Islet of Langerhans (tissue), 1 donor: ENCODE data around the gene SLC6A3.
"Not testable (repeated sequence)": the region's sequence is repeated elsewhere in the genome, so short reads cannot be mapped to it uniquely, and the experiment has no call there.

Experiments
- FAIRE-seq: peaks from one replicate; lab custom pipeline; 2011; peaks lifted over from hg19 to GRCh38; lab: Jason Lieb, UNC

SLC6A3 gene

GRCh38 chr5:1439388-1440097, 5.7 kb downstream of the SLC6A3 start:
- no peak for FAIRE-seq

- no peak for FAIRE-seq
Observed at GRCh38 chr5:1438871-1439270, 6.4 kb downstream of the SLC6A3 start.

DNA sequence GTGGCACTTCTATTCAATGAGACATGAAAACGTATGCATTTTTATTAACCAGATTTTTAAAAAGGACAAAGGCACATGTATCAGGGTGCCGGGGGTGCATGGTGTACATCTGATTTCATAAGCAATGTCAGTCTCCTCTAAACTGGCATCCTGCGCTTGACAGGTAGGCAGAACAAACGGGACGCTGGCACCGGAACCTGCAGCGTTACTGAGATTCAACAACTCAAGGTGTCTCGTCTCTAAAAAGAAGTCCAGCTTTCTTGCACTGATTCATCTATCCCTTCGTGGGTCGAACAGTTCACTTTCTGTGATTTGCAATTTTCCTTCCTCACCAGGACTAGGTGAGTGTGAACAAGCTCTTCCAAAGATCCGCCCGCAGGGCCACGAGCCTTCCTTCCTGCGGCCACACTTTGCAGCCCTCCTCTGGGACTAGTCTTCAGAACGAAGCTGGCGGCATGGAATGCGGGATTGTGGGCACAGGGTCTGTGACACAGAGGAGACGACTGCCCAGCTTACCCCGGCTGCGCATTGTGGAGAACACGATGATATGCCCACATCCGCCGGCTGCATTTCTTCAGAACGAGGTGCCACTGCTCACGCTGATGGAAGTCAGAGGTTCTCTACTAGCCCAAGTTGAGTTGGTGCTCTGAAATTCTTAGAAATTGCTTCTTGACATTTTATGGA, 7.2 kb downstream of the SLC6A3 start:
- no peak for FAIRE-seq

- no peak for FAIRE-seq
Observed at GRCh38 chr5:1437226-1437829, 7.9 kb downstream of the SLC6A3 start.

DNA sequence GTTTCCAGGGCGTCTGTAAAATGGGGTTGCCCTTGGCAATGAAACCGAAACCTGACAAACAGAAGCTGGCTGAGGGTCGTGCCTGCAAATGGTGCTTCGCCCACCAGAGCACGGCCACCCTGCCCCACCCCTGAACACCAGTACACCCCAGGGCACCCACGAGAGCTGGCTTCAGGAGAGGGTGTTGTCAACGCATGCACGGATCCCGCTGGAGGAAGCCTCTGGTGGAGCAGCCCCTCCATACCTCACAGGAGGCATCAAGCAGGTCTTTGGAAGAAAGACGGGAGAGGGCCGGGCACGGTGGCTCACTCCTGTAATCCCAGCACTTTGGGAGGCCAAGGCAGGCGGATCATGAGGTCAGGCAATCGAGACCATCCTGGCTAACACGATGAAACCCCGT, 8.6 kb downstream of the SLC6A3 start:
- FAIRE-seq: no peak

GRCh38 chr5:1436036-1436435, 9.2 kb downstream of the SLC6A3 start:
- FAIRE-seq: no peak

DNA sequence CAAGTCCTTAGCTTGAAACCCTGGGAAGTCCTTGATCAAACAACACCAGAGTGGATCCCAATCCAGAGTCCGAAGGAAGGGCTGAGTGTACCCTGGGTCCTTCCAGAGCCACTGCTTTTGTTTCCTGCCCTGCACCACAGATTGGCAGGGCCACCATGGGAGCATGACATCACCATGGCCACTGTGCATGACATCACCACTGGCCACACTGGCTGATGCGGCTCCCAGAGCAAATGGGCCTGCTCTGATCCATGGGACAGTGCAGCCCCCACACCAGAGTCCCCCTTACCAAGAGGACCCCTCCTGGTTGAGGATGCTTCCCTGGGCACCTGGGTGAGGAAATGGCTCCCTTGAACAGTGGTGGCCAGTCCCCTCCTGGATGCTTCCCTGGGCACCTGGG, 9.9 kb downstream of the SLC6A3 start:
- no peak for FAIRE-seq

DNA sequence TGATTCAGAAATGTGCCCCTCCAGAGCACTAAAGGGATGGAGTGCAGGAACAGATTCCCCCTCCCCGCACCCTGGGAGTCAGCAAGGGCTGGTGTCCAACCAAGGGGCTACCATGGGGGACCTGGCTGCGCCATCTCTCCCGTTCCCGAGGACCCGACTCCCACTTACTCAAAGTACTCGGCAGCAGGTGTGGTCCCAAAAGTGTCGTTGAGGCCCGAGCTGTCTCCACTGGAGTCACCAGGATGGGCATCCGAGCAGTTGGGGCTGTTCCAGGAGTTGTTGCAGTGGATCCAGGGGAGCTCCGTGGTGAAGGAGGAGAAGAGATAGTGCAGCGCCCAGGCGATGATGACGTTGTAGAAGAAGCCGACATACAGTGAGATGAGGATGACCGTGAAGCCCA, 12.9 kb downstream of the SLC6A3 start:
- FAIRE-seq: no peak

GRCh38 chr5:1431896-1432295, 13.3 kb downstream of the SLC6A3 start:
- FAIRE-seq: no peak

DNA sequence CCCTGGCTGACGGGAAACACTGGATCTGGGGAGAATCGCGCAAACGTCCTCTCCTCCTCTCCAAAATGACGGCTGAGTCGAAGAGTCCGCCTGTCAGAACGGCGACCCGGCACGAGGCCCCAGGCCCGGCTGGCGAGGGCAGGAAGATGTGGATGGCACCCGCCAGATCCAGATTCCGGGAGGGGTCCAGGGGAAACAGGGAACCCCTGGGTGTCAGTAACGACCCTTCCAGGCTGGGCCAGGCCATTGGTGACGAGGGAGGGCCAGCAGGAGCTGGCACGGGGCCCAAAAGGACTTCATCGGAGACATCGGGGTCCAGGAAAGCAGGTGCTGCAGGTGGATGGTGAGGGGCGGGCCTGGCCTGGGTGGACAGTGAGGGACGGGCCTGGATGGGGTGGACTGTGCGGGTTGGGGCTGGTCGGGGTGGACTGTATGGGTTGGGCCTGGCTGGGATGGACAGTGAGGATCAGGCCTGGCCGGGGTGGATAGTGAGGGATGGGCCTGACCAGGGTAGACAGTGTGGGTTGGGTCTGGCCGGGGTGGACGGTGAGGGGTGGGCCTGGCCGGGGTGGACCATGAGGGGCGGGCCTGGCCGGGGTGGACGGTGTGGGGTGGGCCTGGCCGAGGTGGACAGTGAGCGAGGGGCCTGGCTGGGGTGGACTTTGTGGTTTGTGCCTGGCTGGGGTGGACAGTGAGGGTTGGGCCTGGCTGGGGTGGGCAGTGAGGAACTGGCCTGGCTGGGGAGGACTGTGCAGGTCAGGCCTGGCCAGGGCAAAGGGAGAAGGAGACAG, 14.0 kb downstream of the SLC6A3 start:
- FAIRE-seq: no peak

DNA sequence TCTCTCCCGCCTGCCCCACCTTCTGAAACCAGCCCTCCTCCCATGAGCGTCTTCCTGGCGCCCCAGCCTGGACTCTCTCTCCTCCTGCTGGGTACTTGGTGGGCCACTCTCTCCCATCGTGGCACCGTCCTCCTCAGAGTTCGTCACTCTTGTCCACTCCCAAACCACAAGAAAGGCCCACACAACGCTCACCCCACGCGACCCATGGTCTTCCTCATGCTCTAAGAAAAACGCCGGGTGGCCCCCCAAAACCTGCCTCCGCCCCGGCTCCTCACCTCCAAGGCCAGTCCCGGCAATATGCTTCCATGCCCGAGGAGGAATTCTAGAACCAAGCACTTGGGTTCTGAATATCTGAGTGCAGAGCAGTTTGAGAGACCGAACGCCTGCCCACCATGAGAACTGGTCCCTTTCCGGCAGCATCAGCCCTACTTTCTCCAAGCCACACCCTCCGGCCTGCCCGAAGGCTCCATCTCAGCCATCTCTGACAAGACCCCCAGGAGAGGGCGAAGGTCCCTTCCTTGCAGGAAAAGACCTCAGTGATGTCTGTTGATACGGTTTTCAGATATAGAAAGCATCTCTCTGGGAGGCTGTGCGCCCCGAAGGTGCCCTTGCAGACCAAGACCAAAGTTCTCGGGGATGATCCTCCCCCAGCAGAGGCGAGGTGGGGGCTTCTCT, 15.0 kb downstream of the SLC6A3 start:
- FAIRE-seq: no peak

DNA sequence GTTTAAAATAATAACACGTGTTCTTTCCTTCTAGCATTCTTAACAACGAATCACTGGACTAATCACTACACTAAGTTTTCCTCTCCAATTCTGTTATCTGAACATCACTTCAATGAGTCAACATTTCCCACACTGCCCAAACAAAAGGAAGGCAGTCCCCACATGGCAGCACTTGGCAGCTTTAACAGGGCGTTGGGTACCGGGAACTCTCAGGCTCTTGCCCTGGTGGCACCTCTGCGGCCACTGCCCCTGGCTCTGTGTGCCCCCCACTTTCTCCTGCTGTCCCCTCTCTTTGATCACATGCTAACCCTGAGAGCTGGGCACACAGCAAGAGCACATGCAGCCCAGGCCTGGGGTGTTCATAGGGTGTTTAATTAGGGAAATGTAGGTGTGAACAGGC, 15.7 kb downstream of the SLC6A3 start:
- no peak for FAIRE-seq

- FAIRE-seq: no peak
Observed at GRCh38 chr5:1429066-1429465, 16.2 kb downstream of the SLC6A3 start.

DNA sequence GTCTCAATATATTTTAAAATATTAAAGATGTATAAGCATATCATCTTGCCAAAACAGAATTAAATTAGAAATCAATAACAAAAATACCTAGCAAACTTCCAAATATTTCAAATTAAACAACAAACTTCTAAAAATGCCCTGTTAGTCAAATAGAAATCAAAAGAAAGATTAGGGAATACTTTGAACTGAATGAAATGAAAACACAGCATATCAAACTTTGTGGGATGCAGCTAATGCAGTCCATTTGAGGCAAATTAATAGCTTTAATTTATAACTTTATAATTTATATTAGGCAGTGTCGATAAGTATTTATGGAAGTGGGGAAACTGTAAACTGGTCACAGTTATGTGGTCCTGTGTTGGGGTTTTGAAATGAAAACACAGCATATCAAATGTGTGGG, 17.1 kb downstream of the SLC6A3 start:
- no peak for FAIRE-seq

DNA sequence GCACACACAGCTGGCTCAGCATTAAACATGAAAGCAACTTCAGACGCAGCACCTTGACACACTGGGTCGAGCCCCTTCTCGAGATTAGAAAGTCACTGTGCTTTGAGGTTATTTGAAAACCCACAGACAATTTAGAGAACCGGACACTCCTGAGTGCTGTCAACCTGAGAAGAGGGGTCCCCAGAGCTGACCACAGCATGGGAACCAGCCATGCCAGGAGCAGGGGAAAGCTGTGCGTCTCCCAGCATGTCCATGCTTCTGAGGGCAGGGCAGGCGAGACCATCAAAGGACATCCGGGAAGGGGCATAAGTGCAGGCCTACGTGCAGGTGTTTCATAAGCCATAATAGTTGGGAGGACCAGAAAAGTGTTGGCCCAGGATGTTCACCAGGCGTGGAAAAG, 20.5 kb downstream of the SLC6A3 start:
- FAIRE-seq: no peak

DNA sequence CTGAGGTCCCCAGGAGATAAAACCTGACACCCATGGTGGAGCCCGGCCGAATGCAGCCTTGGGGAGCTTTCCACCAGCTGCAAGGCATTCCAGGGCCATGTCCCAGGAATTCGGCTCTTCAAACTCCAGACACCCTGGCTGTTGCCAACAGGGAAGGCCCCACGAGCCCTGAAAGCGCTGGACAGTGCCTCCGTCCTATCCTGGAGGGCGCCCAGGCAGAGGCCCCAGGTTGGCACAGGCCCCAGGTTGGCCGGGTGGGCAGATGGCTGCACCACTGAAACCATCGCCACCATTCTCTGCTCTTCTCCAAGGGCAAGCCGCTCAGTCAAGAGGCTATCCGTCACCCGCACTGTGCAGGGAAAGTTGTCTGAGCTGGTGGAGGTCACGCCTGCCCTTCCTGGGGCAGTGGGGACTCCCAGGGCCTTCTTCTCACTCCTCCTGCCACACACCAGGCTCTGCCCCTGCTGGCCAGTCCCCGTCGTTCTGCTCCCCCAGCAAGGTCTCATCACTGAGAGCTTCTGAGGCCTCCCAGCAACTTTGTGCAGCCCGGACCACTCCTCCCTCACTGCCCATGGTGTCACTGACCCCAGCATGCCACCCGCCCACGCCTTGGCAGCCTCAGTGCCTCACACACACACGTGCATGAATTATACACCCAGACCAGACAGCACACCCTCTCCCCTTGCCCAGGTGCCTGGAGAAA, 21.2 kb downstream of the SLC6A3 start:
- FAIRE-seq: no peak

DNA sequence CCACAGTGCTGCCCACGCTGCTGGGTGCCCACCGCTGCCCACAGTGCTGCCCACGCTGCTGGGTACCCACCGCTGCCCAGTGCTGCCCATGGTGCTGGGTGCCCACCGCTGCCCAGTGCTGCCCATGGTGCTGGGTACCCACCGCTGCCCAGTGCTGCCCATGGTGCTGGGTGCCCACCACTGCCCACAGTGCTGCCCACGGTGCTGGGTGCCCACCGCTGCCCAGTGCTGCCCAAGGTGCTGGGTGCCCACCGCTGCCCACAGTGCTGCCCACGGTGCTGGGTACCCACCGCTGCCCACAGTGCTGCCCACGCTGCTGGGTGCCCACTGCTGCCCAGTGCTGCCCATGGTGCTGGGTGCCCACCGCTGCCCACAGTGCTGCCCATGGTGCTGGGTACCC, 22.7 kb downstream of the SLC6A3 start:
- not testable (repeated sequence) for FAIRE-seq

GRCh38 chr5:1421521-1422341, 23.5 kb downstream of the SLC6A3 start:
- FAIRE-seq: no peak

GRCh38 chr5:1420211-1421195, 24.7 kb downstream of the SLC6A3 start:
- no peak for FAIRE-seq
